Measurements from ENCODE around the gene RNASE12.

Gene RNASE12

GRCh38 chr14:20555845-20556244 lies 35.3 kb downstream of the RNASE12 start:
- TF ChIP-seq POLR2AphosphoS5 (IDR thresholded peaks at IDR 0.05; ENCODE audit: low read depth, low read length) (no peak), SIN3A (IDR thresholded peaks at IDR 0.05; ENCODE audit: borderline replicate concordance, insufficient read depth, low read length) (no peak), FOXP2 (optimal IDR thresholded peaks at IDR 0.05; ENCODE audit: borderline replicate concordance, extremely low read depth, extremely low read length, insufficient read depth) (no peak), TAF1 (IDR thresholded peaks at IDR 0.05; ENCODE audit: borderline replicate concordance, insufficient read depth, low read length) (no peak), REST (IDR thresholded peaks at IDR 0.05; ENCODE audit: insufficient read depth in 1 of 2, low read depth in 2 of 2, low read length in 2 of 2) (no peak)

GRCh38 chr14:20553024-20553423 lies 38.2 kb downstream of the RNASE12 start:
- no peak for TF ChIP-seq POLR2AphosphoS5 (IDR thresholded peaks at IDR 0.05; ENCODE audit: low read depth, low read length)

GRCh38 chr14:20551606-20552005 lies 39.6 kb downstream of the RNASE12 start:
- TF ChIP-seq TAF1 (IDR thresholded peaks at IDR 0.05; ENCODE audit: borderline replicate concordance, insufficient read depth, low read length) (no peak), FOXP2 (optimal IDR thresholded peaks at IDR 0.05; ENCODE audit: borderline replicate concordance, extremely low read depth, extremely low read length, insufficient read depth) (no peak), REST (IDR thresholded peaks at IDR 0.05; ENCODE audit: insufficient read depth in 1 of 2, low read depth in 2 of 2, low read length in 2 of 2) (no peak), SIN3A (IDR thresholded peaks at IDR 0.05; ENCODE audit: borderline replicate concordance, insufficient read depth, low read length) (no peak)

GRCh38 chr14:20550926-20551325 lies 40.2 kb downstream of the RNASE12 start:
- TF ChIP-seq POLR2AphosphoS5 (IDR thresholded peaks at IDR 0.05; ENCODE audit: low read depth, low read length) (no peak), TAF1 (IDR thresholded peaks at IDR 0.05; ENCODE audit: borderline replicate concordance, insufficient read depth, low read length) (no peak), SIN3A (IDR thresholded peaks at IDR 0.05; ENCODE audit: borderline replicate concordance, insufficient read depth, low read length) (no peak), FOXP2 (optimal IDR thresholded peaks at IDR 0.05; ENCODE audit: borderline replicate concordance, extremely low read depth, extremely low read length, insufficient read depth) (no peak), REST (IDR thresholded peaks at IDR 0.05; ENCODE audit: insufficient read depth in 1 of 2, low read depth in 2 of 2, low read length in 2 of 2) (no peak)

GRCh38 chr14:20548414-20549158 lies 42.6 kb downstream of the RNASE12 start:
- TF ChIP-seq POLR2AphosphoS5 (IDR thresholded peaks at IDR 0.05; ENCODE audit: low read depth, low read length) (no peak), TAF1 (IDR thresholded peaks at IDR 0.05; ENCODE audit: borderline replicate concordance, insufficient read depth, low read length) (no peak), SIN3A (IDR thresholded peaks at IDR 0.05; ENCODE audit: borderline replicate concordance, insufficient read depth, low read length) (no peak), FOXP2 (optimal IDR thresholded peaks at IDR 0.05; ENCODE audit: borderline replicate concordance, extremely low read depth, extremely low read length, insufficient read depth) (no peak), REST (IDR thresholded peaks at IDR 0.05; ENCODE audit: insufficient read depth in 1 of 2, low read depth in 2 of 2, low read length in 2 of 2) (no peak)

Measured in PFSK-1 (cell line).